ENCODE measurements around the gene INHA.

- TF ChIP-seq CTCF (IDR thresholded peaks at IDR 0.05) (no peak), POLR2A (IDR thresholded peaks at IDR 0.05) (no peak)
Observed at GRCh38 chr2:219545295-219545942, 26.7 kb upstream of the INHA start.

All from right lobe of liver (tissue), 4 donors.